ENCODE data around the gene CPTP.

The CPTP gene

DNA sequence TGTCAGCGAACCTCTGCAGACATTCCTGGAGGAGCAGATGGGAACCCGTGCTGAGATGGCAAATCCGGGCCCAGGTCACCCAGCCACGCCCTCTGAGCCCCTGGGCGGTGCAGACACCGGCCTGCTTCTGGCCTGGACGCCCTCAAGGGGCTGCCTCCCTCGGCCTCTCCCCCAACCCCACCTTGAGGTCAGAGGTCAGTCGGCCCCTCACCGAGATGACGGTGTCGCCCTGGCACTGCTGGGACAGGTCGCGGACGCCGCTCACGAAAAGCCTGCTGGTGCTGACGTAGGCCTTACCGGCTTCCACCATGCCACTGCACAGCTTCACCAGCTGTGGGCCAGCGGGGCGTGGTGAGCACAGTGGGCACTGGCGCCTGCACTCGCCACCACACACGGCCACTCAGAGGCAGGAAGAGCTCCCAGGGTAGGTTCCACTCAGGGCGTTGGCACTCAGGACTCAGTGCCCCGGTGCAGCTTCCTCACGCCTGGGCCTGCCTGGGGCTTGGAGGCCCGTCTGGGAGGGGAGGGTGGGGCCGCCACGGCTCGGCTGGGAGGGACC lies 21.6 kb upstream of the CPTP start:
- in situ Hi-C loops (cut with MboI; ENCODE audit: low sequenced_read_pairs, unreplicated experiment) = no loop called here
- no peak for DNase-seq (ENCODE audit: low spot score)
- TF ChIP-seq, protein P1, sequence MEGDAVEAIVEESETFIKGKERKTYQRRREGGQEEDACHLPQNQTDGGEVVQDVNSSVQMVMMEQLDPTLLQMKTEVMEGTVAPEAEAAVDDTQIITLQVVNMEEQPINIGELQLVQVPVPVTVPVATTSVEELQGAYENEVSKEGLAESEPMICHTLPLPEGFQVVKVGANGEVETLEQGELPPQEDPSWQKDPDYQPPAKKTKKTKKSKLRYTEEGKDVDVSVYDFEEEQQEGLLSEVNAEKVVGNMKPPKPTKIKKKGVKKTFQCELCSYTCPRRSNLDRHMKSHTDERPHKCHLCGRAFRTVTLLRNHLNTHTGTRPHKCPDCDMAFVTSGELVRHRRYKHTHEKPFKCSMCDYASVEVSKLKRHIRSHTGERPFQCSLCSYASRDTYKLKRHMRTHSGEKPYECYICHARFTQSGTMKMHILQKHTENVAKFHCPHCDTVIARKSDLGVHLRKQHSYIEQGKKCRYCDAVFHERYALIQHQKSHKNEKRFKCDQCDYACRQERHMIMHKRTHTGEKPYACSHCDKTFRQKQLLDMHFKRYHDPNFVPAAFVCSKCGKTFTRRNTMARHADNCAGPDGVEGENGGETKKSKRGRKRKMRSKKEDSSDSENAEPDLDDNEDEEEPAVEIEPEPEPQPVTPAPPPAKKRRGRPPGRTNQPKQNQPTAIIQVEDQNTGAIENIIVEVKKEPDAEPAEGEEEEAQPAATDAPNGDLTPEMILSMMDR (IDR thresholded peaks at IDR 0.05; ENCODE audit: borderline replicate concordance, control extremely low read depth, extremely low read depth, insufficient read depth, missing control alignments) = no peak

DNA sequence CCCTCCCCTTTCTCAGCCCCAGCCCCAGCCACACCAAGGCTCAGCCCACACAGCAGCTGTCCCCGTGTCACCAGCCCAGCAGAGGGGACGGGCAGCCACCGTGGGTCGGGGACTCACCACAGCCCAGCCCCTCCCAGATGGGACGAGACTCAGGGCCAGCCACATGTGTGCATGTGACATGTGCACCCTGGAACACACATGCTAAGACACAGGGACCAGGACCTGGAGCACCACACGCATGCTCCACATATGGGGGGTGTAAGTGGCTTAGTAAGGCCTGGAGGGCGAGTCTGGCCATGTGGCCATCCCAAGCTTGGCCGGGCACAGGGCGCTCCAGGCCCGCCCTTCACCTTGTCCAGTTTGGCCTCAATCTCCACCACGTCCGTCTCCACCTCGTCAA lies 20.9 kb upstream of the CPTP start:
- in situ Hi-C loops (cut with MboI; ENCODE audit: low sequenced_read_pairs, unreplicated experiment) = no loop called here
- TF ChIP-seq, protein P1 (IDR thresholded peaks at IDR 0.05; ENCODE audit: borderline replicate concordance, control extremely low read depth, extremely low read depth, insufficient read depth, missing control alignments) = no peak

DNA sequence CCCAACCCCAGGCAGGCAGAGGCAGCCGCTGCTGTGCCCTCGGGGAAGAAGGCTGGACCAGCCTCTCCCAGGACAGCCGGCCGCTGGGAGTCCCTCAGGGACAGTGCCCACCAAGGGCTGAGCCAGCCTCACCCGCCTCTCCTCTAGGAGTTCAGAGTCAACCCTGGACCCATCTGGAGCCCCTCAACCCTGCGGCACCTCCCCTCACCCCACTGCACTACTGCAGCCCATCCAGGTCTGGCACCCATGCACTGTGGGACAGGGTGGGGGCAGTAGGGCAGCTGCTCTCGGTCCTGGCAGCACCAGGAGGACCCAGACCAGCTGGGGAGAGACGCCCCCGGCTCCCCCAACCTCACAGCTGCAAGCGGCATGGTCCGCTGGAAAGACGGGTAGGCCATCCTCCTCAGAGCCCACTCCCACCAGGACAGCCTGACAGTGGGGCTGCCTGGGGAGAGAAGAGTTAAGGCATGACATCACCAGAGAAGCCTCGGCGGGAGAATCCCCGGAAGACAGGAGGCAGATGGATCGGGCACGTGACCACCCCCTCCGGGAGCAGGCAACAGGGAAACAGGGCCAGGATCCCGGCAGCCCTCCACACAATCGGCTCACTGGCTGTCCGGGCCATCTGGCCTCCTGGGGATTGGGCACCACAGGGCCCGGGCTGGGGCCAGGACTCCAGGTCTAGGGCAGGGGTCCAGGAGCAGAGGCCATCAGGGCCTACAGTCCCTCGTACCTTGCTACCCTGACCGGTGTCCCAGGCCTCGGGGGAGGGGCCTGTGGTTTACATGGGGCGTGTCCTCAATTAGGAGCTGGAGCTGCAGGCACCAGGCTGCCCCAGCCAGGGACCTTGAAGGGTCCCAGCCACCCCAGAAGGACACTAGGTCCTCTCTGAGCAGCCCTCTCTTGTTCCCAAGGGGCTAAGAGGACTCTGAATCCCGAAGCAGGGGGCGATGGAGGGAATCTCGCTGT lies 20.0 kb upstream of the CPTP start:
- no peak for DNase-seq (ENCODE audit: low spot score)
- TF ChIP-seq, protein P1 (IDR thresholded peaks at IDR 0.05; ENCODE audit: borderline replicate concordance, control extremely low read depth, extremely low read depth, insufficient read depth, missing control alignments) = no peak
- in situ Hi-C loops (cut with MboI; ENCODE audit: low sequenced_read_pairs, unreplicated experiment) = no loop called here

More for the DNA sequence above, 20.9 kb upstream of the CPTP start:
- DNase-seq (ENCODE audit: low spot score) = no peak

DNA sequence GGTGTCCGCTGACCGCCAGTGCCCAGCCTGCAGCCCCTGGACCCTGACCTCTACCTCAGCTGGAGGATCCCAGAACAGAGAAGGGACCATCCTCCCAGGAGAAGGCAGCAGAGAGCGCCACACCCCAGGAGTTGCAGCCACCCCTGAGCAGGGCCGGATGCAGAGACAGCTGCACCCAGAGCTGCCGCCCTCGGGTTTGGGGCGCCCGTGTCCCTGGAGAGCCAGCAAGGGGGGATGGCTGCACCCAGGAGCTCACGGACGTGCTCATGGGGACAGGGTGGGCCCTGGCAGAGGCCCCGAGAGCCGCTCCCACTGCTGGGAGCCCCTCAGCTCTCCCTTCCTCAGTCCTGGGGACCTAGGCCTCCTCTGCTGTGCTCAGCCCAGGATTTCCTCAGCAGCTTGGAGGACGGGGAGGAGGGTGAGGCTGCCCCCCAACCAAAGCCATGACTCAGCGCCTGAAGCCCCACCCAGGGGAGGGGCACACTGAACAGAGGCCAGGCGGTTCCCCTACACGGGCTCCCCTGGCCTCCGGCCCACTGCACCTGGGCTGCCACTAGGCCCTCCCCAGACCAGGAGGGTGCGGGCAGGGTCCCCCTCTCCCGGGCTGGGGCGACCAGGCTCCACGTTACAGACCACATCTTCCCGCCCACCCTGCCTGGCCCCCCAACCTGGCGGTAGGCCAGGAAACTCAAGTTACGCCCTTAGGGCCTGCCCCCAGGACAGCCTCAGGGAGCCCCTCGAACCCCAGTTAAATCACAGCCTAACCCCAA lies 19.1 kb upstream of the CPTP start:
- DNase-seq (ENCODE audit: low spot score) = peak; percentile 74
- in situ Hi-C loops (cut with MboI; ENCODE audit: low sequenced_read_pairs, unreplicated experiment) = no loop called here
- TF ChIP-seq, protein P1 (IDR thresholded peaks at IDR 0.05; ENCODE audit: borderline replicate concordance, control extremely low read depth, extremely low read depth, insufficient read depth, missing control alignments) = peak; percentile 21

DNA sequence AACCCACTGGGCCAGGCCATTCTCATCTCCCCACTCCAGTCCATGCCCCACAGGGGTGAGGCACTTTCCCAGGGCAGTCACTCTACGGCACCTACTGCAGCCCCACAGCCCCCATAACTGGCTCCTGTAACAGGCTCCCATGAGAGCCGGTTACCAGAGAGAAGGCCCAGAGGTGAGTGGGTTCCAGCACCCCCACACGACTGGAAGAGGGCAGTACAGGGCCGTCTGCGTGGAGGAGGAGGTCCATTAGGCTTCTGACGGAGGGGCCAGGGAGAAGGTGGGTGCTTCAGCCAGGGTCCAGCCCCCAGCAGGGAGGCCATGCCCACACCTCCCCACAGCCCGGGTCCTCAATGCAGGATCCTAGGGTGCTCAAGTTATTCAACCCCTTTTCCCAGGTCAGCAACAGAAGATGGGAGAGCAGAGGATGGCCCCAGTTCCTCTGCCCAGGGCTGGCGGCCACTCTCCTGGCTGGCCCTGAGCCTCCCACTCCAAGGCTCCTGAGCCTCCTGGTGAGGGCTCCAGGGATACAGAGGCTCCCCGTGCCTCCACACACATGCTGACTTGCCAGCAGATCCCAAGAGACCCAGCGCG lies 18.4 kb upstream of the CPTP start:
- in situ Hi-C loops (cut with MboI; ENCODE audit: low sequenced_read_pairs, unreplicated experiment) = no loop called here
- TF ChIP-seq, protein P1 (IDR thresholded peaks at IDR 0.05; ENCODE audit: borderline replicate concordance, control extremely low read depth, extremely low read depth, insufficient read depth, missing control alignments) = no peak
- DNase-seq (ENCODE audit: low spot score) = no peak

DNA sequence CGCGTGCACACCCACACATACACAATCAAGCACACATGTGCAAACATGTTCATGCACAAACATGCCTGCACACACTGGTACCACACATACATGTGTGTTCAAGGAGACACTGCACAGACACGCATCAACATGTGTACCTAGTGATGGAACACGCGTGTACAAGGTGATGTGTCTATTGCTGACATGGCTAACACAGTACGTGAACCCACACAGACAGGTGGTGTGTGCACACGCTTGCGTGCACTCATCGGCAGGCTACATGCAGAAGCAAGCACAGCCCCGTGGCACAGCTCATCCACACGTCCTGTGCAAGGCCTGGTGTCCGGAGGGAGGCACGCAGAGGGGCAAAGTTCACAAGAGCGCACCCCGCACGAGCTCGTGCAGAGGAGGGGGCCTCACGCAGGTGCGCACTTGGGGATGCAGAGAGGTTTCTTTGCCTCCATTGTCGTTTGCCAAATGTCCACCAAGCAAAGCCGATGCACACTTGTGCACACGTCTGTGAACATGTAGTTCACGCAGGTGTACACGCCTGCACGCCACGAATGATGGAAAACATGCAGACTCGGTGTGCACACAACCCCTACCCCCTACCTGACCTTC lies 17.8 kb upstream of the CPTP start:
- in situ Hi-C loops (cut with MboI; ENCODE audit: low sequenced_read_pairs, unreplicated experiment) = no loop called here
- TF ChIP-seq, protein P1 (IDR thresholded peaks at IDR 0.05; ENCODE audit: borderline replicate concordance, control extremely low read depth, extremely low read depth, insufficient read depth, missing control alignments) = no peak
- no peak for DNase-seq (ENCODE audit: low spot score)

Data from GM13976 (cell line).